HepG2 (cell line): ENCODE measurements around the gene CYP26B1. TPM values are rescaled to one million over a fixed set of nuclear protein-coding genes. Genes with fewer than 3 reads are reported as not detected.

Experiments used
- ATAC-seq: fragments of 200-7000 bp; cut with Tn5 transposase; 3 replicates; pipeline ENCODE4 v1.9.1; 2020; ENCODE audit warnings: mild to moderate bottlenecking, moderate library complexity
- BruUV-seq: library from RNA; stranded (reverse); fragments of 400-500 nt; replicated peaks from 2 replicates; lab custom pipeline; 2021; lab: Mats Ljungman, UMichigan
- CTCF ChIA-PET: fragments of 300-600 bp; formaldehyde crosslinking; extraction: SDS; loops from one replicate; lab custom pipeline; 2021; ENCODE audit warnings: low total read pairs, inconsistent platforms, low intra/inter-chr PET ratio; lab: Yijun Ruan, JAX
- POLR2A ChIA-PET: fragments of 350-600 bp; sonication (Branson Sonifier 250); formaldehyde crosslinking; loops from one replicate; lab custom pipeline; 2020; ENCODE audit warnings: antibody characterized with exemption, inconsistent platforms; lab: Yijun Ruan, JAX
- DNase-seq: peaks from one replicate; pipeline ENCODE4 v3.0.0-alpha.2; 2015; ENCODE audit warnings: low spot score
- FAIRE-seq: peaks from 3 replicates; lab custom pipeline; 2011; peaks lifted over from hg19 to GRCh38; lab: Jason Lieb, UNC
- H2AFZ ChIP-seq: one replicate; pipeline ENCODE4 v1.6.1; 2011; ENCODE audit warnings: low read length, inconsistent platforms
- H3K27ac ChIP-seq: fragments of 300-600 bp; 3 replicates; pipeline ENCODE4 v1.8.0; 2011; ENCODE audit warnings: mixed run types, mild to moderate bottlenecking, mixed read lengths, low read length, inconsistent platforms; ENCODE audit not compliant: insufficient read depth; ENCODE audit errors: extremely low read length
- H3K27me3 ChIP-seq, 2 experiments: fragments of 200-600 bp in 1 of 2; 2 replicates in 1 of 2; 3 replicates in 1 of 2; pipeline versions ENCODE4 v1.6.0 to v1.8.0; 2011; ENCODE audit warnings: low read length in 2 of 2, mild to moderate bottlenecking in 2 of 2, moderate library complexity in 2 of 2, inconsistent platforms in 1 of 2; ENCODE audit not compliant: insufficient read depth in 2 of 2, control insufficient read depth in 1 of 2
- H3K36me3 ChIP-seq, 2 experiments: fragments of 200-600 bp in 1 of 2; replicated peaks in 1 of 2; 2 replicates in 1 of 2; 3 replicates in 1 of 2; pipeline versions ENCODE4 v1.5.1 to v1.8.0; 2011; ENCODE audit warnings: low read length in 2 of 2, inconsistent platforms in 1 of 2; ENCODE audit not compliant: insufficient read depth in 2 of 2, control insufficient read depth in 1 of 2
- H3K4me1 ChIP-seq: 2 replicates; pipeline ENCODE4 v1.5.1; 2012; ENCODE audit warnings: low read length, inconsistent platforms; ENCODE audit not compliant: insufficient read depth
- H3K4me2 ChIP-seq: 2 replicates; pipeline ENCODE4 v1.6.0; 2011; ENCODE audit warnings: low read depth, low read length, inconsistent platforms
- H3K4me3 ChIP-seq, 3 experiments: fragments of 200-600 bp in 1 of 3; sonication (generic), shearing (Covaris generic) in 1 of 3; replicated peaks in 1 of 3; 2 replicates each; pipeline ENCODE4 v1.5.1; 2011 to 2016; ENCODE audit warnings: low read length in 3 of 3, inconsistent platforms in 2 of 3, low read depth in 2 of 3, mild to moderate bottlenecking in 2 of 3, control low read depth in 1 of 3, mixed read lengths in 1 of 3; ENCODE audit not compliant: insufficient read depth in 1 of 3
- H3K79me2 ChIP-seq: one replicate; pipeline ENCODE4 v1.6.1; 2011; ENCODE audit warnings: low read length, inconsistent platforms; ENCODE audit not compliant: insufficient read depth
- H3K9ac ChIP-seq: 2 replicates; pipeline ENCODE4 v1.6.0; 2011; ENCODE audit warnings: mild to moderate bottlenecking, low read depth, low read length, inconsistent platforms; ENCODE audit not compliant: insufficient read depth
- H3K9me3 ChIP-seq: 2 replicates; pipeline ENCODE4 v1.5.1; 2012; ENCODE audit warnings: mild to moderate bottlenecking, low read length
- H4K20me1 ChIP-seq: 2 replicates; pipeline ENCODE4 v1.6.0; 2011; ENCODE audit warnings: inconsistent platforms, mild to moderate bottlenecking, low read length, moderate library complexity; ENCODE audit not compliant: insufficient read depth
- DR1 ChIP-seq: sonication (generic); formaldehyde crosslinking; IDR thresholded peaks from 2 replicates; pipeline ENCODE4 v1.8.0; 2021; ENCODE audit warnings: mild to moderate bottlenecking, missing genetic modification reagents, inconsistent platforms
- KLF16 ChIP-seq, 2 experiments: sonication (generic) in 1 of 2; formaldehyde crosslinking in 1 of 2; IDR thresholded peaks; 2 replicates each; pipeline versions ENCODE4 v1.6.1 to v1.8.0; 2016 to 2023; ENCODE audit warnings: missing genetic modification reagents in 2 of 2, missing compliant biosample characterization in 1 of 2
- NFYC ChIP-seq: IDR thresholded peaks from 2 replicates; pipeline ENCODE4 v1.6.1; 2016; ENCODE audit warnings: missing genetic modification reagents, missing compliant biosample characterization
- SMAD3 ChIP-seq: sonication (generic); formaldehyde crosslinking; IDR thresholded peaks from 2 replicates; pipeline ENCODE4 v1.4.0; 2020; ENCODE audit warnings: missing genetic modification reagents
- SMARCE1 ChIP-seq: fragments of 450-650 bp; IDR thresholded peaks from 2 replicates; pipeline ENCODE4 v1.6.1; 2017; ENCODE audit warnings: borderline replicate concordance
- ZBTB14 ChIP-seq: sonication (generic); formaldehyde crosslinking; IDR thresholded peaks from 2 replicates; pipeline ENCODE4 v1.4.0; 2020; ENCODE audit warnings: missing genetic modification reagents
- ZNF567 ChIP-seq: sonication (generic); formaldehyde crosslinking; IDR thresholded peaks from 2 replicates; pipeline ENCODE4 v1.8.1; 2023; ENCODE audit warnings: mild to moderate bottlenecking, missing genetic modification reagents, borderline replicate concordance
- ZNF674 ChIP-seq: sonication (generic); formaldehyde crosslinking; IDR thresholded peaks from 2 replicates; pipeline ENCODE4 v1.5.0; 2020; ENCODE audit warnings: low read depth, mild to moderate bottlenecking, missing genetic modification reagents
- ZNF883 ChIP-seq: sonication (generic); formaldehyde crosslinking; IDR thresholded peaks from 2 replicates; pipeline ENCODE4 v1.5.1; 2020; ENCODE audit warnings: mild to moderate bottlenecking, missing genetic modification reagents; ENCODE audit errors: not compliant biosample characterization
- WGBS: methylation state at CpG from one replicate; pipeline ENCODE4 v1.1.6; 2017; ENCODE audit warnings: low lambda C conversion rate; 5-methylcytosine and 5-hydroxymethylcytosine counted together
- in situ Hi-C: cut with HindIII; loops from 2 replicates; pipeline ENCODE4 v1.10.0; 2017; ENCODE audit warnings: low pct_unique_long_range_greater_than_20kb; ENCODE audit not compliant: extremely low pct_ligation_motif_present
- intact Hi-C: fragments of 100-400 bp; cut with micrococcal nuclease; formaldehyde crosslinking; loops from one replicate; pipeline ENCODE4 v1.10.0; 2022; ENCODE audit not compliant: unreplicated experiment
- polyA plus RNA-seq, 8 experiments: library from polyadenylated mRNA; depleted of rRNA in 3 of 8; stranded (reverse) in 7 of 8; unstranded in 1 of 8; fragments of >200 nt; fragmentation: Illumina TruSeq in 4 of 8; extraction: Trizol in 4 of 8; gene quantifications; 2 replicates each; pipeline versions ENCODE4 v1.2.1 to v1.2.3, GENCODE V29; 2011 to 2016; ENCODE audit warnings: low read depth in 4 of 8, missing spikeins in 1 of 8, mixed read lengths in 1 of 8; ENCODE audit not compliant: insufficient read depth in 1 of 8
- total RNA-seq, 5 experiments: library from RNA; depleted of rRNA; stranded (reverse); fragments of >200 nt; fragmentation: Illumina TruSeq; extraction: Trizol; gene quantifications; 2 replicates each; pipeline ENCODE4 v1.2.3, GENCODE V29; 2016; ENCODE audit warnings: low read depth in 1 of 5
- TF ChIP-seq, protein P1 (sequence below): sonication (generic); formaldehyde crosslinking; IDR thresholded peaks from 2 replicates; pipeline ENCODE4 v1.8.1; 2022; ENCODE audit warnings: low read depth, mild to moderate bottlenecking, missing genetic modification reagents

The CYP26B1 gene
- total and polyA plus RNA-seq, 2 of the 13 experiments (the other 11 are each of a cell fraction or from before 2014, with no cell fraction given) = 0.05 to 0.07 TPM

DNA sequence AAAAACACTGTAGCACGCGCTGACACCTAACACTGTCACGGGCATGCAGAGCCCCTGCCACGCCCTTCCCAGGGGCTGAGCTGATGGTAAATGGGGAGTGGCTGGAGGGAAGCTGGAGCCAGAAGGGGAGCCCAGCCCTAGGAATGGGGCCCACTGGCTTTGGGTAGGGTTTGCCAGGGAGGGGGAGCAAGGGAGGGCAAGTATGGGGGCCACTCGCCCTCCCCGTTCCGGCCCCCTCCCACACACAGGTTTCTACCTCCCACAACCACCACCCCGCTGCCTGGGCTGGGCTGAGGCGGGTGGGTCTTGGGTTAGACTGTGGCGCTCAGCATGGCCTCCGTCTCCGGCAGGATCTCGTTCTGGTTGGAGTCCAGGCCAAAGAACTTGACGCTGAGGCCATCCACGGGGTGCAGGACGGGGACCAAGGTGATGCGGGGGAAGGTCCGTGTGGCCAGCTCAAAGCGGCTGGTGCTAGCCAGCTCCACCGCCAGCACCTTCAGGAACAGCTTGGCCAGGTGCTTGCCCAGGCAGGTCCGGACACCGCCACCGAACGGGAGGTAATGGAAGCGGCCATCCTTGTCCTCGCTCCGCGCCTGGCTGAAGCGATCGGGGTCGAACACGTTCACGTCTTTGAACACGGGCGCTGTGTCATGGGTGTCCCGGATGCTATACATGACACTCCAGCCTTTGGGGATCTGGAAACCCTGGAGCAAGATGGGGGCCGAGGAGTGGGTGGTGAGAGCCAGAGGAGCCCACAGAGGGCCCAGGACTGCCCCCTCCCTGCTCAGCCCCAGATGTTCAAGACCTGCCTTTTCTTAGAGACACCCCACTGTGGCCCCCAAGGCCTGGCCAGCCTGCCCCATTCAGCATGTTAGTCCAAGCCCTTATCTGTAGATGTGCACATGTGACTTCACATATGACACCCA lies 15.5 kb downstream of the CYP26B1 start:
- Histone ChIP-seq H3K4me2 (no peak overlapping the region), H4K20me1 (peaks cover 5% of the 10 kb centered on the region; the same call in 1 of the 2 replicates), H3K4me1 (0 out of 2 replicates have a peak, but pooled peaks cover under 1% of the 10 kb centered on the region), H2AFZ (no peak overlapping the region), H3K36me3 (no peaks in the 10 kb centered on the region), H3K9ac (no peak overlapping the region), H3K9me3 (no peaks in the 10 kb centered on the region), H3K4me3 (no peak overlapping the region), H3K27ac (no peak overlapping the region), H3K27me3 (peaks cover 14 to 92% of the 10 kb centered on the region in 2 experiments), H3K79me2 (no peaks in the 10 kb centered on the region)
- intact Hi-C loops (no loop called here), in situ Hi-C loops (no loop called here)
- ChIA-PET POLR2A (no interaction called here), CTCF (no interaction called here)
- DNase-seq (no peak), ATAC-seq (no peak), FAIRE-seq (no peak)
- TF ChIP-seq DR1 (CRISPR knock-in tag) (no peak), NFYC (CRISPR knock-in tag) (no peak), ZBTB14 (CRISPR knock-in tag) (no peak), ZNF883 (peak; percentile 42)
- 64% methylated on average over 33 of the region's 37 CpGs for WGBS
- BruUV-seq = no TSS peak

DNA sequence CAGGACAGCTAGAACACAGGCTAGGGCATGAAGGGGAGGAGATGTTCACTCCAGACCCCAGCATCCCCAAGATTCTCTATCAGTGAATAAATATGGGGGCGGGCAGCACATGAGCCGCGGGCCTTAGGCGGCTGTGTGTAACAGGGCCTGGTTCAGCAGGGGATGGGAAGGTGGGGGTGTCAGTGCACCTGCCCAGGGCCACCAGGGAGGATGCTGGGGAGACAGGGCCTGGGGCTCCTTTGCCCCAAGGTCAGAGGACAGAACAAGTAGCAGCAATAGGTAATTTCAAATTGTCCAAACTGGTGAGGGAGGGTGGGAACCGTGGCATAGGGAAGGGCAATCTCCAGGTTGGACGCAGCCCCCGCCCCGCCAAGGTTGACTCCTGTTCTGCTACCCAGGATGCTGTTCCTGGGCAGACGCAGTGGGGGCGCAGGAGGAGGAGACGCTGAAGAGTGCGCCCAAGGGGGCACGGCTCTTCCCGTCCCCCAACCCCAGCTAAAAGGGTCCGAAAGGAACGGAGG lies 16.2 kb downstream of the CYP26B1 start:
- H3K9me3 ChIP-seq = no peaks in the 10 kb centered on the region
- WGBS = 70% methylated on average over 16 of the region's 16 CpGs
- no peak overlapping the region for H2AFZ ChIP-seq
- no TSS peak for BruUV-seq
- peaks cover 18 to 92% of the 10 kb centered on the region in 2 experiments for H3K27me3 ChIP-seq
- POLR2A ChIA-PET = no interaction called here
- CTCF ChIA-PET = no interaction called here
- no peak for DNase-seq
- no peak for ATAC-seq
- FAIRE-seq = no peak
- no peak overlapping the region for H3K4me3 ChIP-seq
- no peak overlapping the region for H3K4me2 ChIP-seq
- no peaks in the 10 kb centered on the region for H3K36me3 ChIP-seq
- in situ Hi-C loops = no loop called here
- intact Hi-C loops = no loop called here
- no peak overlapping the region for H3K9ac ChIP-seq
- H4K20me1 ChIP-seq = no peaks in the 10 kb centered on the region
- H3K79me2 ChIP-seq = no peaks in the 10 kb centered on the region
- no peak overlapping the region for H3K27ac ChIP-seq
- no peaks in the 10 kb centered on the region for H3K4me1 ChIP-seq
- TF ChIP-seq KLF16 (CRISPR knock-in tag; IDR thresholded peaks at IDR 0.05) = no peak
- TF ChIP-seq, protein P1, sequence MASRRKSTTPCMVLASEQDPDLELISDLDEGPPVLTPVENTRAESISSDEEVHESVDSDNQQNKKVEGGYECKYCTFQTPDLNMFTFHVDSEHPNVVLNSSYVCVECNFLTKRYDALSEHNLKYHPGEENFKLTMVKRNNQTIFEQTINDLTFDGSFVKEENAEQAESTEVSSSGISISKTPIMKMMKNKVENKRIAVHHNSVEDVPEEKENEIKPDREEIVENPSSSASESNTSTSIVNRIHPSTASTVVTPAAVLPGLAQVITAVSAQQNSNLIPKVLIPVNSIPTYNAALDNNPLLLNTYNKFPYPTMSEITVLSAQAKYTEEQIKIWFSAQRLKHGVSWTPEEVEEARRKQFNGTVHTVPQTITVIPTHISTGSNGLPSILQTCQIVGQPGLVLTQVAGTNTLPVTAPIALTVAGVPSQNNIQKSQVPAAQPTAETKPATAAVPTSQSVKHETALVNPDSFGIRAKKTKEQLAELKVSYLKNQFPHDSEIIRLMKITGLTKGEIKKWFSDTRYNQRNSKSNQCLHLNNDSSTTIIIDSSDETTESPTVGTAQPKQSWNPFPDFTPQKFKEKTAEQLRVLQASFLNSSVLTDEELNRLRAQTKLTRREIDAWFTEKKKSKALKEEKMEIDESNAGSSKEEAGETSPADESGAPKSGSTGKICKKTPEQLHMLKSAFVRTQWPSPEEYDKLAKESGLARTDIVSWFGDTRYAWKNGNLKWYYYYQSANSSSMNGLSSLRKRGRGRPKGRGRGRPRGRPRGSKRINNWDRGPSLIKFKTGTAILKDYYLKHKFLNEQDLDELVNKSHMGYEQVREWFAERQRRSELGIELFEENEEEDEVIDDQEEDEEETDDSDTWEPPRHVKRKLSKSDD (CRISPR knock-in tag) = no peak
- no peak for TF ChIP-seq SMAD3 (CRISPR knock-in tag)
- no peak for TF ChIP-seq ZNF567 (CRISPR knock-in tag)
- no peak for TF ChIP-seq ZNF674 (CRISPR knock-in tag)
- TF ChIP-seq SMARCE1 = no peak
